Loucy (cell line): ENCODE data around the gene APOBEC3H.

Source experiments
- H2AFZ ChIP-seq: fragments of 200-600 bp; sonication (generic); 2 replicates; pipeline ENCODE4 v1.6.0; 2016; ENCODE audit warnings: antibody characterized with exemption, mild to moderate bottlenecking, low read length, moderate library complexity
- H3F3A ChIP-seq: fragments of 200-600 bp; 2 replicates; pipeline ENCODE4 v1.6.0; 2016; ENCODE audit warnings: antibody characterized with exemption, low read depth, mild to moderate bottlenecking
- H3K27me3 ChIP-seq: fragments of 200-600 bp; sonication (generic); 2 replicates; pipeline ENCODE4 v1.6.1; 2014; ENCODE audit warnings: low read length, mild to moderate bottlenecking; ENCODE audit not compliant: insufficient read depth, poor library complexity, severe bottlenecking
- H3K36me3 ChIP-seq: fragments of 200-600 bp; sonication (generic); 2 replicates; pipeline ENCODE4 v1.6.1; 2016; ENCODE audit warnings: low read length; ENCODE audit not compliant: insufficient read depth
- H3K4me1 ChIP-seq: fragments of 200-600 bp; sonication (generic); 2 replicates; pipeline ENCODE4 v1.5.1; 2014; ENCODE audit warnings: low read length, mild to moderate bottlenecking; ENCODE audit not compliant: insufficient read depth, poor library complexity, severe bottlenecking
- H3K4me2 ChIP-seq: fragments of 200-600 bp; sonication (generic); 2 replicates; pipeline ENCODE4 v1.6.0; 2014; ENCODE audit warnings: antibody characterized with exemption, low read length, low read depth, mild to moderate bottlenecking; ENCODE audit not compliant: poor library complexity, severe bottlenecking
- H3K4me3 ChIP-seq: fragments of 200-600 bp; sonication (generic); 2 replicates; pipeline ENCODE4 v1.5.1; 2014; ENCODE audit warnings: low read length, mild to moderate bottlenecking, mixed read lengths; ENCODE audit not compliant: poor library complexity, severe bottlenecking
- H3K79me2 ChIP-seq: fragments of 200-600 bp; sonication (generic); 2 replicates; pipeline ENCODE4 v1.6.1; 2014; ENCODE audit warnings: low read length; ENCODE audit not compliant: insufficient read depth
- H3K9ac ChIP-seq: fragments of 200-600 bp; sonication (generic); 2 replicates; pipeline ENCODE4 v1.6.0; 2014; ENCODE audit warnings: mild to moderate bottlenecking, low read depth, low read length, moderate library complexity; ENCODE audit not compliant: poor library complexity, severe bottlenecking
- H3K9me2 ChIP-seq: fragments of 200-600 bp; sonication (generic); replicated peaks from 2 replicates; pipeline ENCODE4 v1.6.1; 2016; ENCODE audit warnings: low read depth, low read length, mixed read lengths
- H3K9me3 ChIP-seq: fragments of 200-600 bp; sonication (generic); 2 replicates; pipeline ENCODE4 v1.6.1; 2014; ENCODE audit warnings: mild to moderate bottlenecking, antibody characterized with exemption, low read length, low read depth; ENCODE audit not compliant: insufficient read depth
- H4K20me1 ChIP-seq: fragments of 200-600 bp; sonication (generic); 2 replicates; pipeline ENCODE4 v1.6.0; 2014; ENCODE audit warnings: antibody characterized with exemption, low read length, mild to moderate bottlenecking; ENCODE audit not compliant: insufficient read depth, poor library complexity, severe bottlenecking
- CTCF ChIP-seq: fragments of 200-600 bp; sonication (generic); conservative IDR thresholded peaks from 2 replicates; pipeline ENCODE4 v1.5.1; 2014; ENCODE audit warnings: mild to moderate bottlenecking, antibody characterized with exemption, low read length
- EZH2phosphoT487 ChIP-seq: fragments of 200-600 bp; IDR thresholded peaks from 2 replicates; pipeline ENCODE4 v1.6.1; 2018; ENCODE audit warnings: antibody characterized with exemption, mild to moderate bottlenecking, moderate library complexity, borderline replicate concordance

APOBEC3H gene

DNA sequence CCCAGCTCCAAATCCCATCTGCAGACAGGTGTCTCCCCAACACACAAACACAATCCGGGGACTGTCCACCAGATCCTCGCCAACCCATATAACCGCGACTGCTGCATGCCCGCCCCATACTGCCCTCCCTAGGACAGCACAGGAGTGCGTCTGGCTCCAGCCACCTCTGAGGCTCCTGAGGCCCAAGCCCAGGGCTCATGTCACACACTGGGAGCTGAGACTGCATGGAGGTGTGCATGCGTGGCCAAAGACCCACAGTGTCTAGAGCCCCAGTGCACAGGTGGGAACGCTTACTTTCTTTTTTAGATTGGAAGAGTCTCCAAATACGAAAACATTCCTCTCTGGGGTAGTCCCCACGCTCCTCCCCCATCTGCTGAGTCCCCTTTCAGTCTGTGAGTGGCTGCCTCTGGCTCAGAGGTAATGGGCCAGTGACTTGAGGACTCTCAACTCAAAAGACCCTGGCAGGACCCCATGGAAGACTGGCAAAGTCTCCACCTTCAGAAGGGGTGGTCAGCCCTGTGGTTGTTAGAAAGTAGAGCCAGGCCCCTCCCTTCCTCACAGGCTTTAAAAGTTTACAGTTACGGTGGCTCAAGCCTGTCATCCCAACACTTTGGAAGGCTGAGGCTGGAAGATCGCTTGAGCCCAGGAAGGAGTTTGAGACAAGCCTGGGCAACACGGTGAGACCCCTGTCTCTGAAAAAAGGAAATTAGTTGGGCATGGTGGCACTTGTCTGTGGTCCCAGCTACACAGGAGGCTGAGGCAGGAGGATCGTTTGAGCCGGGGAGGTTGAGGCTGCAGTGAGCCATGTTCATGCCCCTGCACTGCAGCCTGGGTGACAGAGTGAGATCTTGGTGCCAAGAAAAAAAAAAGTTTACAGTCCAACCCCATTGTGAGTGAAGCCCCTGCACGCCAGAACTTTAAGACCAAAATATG, 53.1 kb downstream of the APOBEC3H start:
- H3K27me3 ChIP-seq = no peaks in the 10 kb centered on the region
- no peaks in the 10 kb centered on the region for H4K20me1 ChIP-seq
- H3K9ac ChIP-seq = no peak overlapping the region
- TF ChIP-seq CTCF (peak; percentile 22; the same call in 1 of the 2 replicates), EZH2phosphoT487 (no peak)
- no peaks in the 10 kb centered on the region for H3K9me3 ChIP-seq
- H3K4me2 ChIP-seq = no peak overlapping the region
- no peak overlapping the region for H3K4me3 ChIP-seq
- H3K9me2 ChIP-seq = no peaks in the 10 kb centered on the region
- no peaks in the 10 kb centered on the region for H3K36me3 ChIP-seq
- H3K4me1 ChIP-seq = peaks cover 13% of the 10 kb centered on the region
- no peaks in the 10 kb centered on the region for H3K79me2 ChIP-seq
- H2AFZ ChIP-seq = no peak overlapping the region
- H3F3A ChIP-seq = no peaks in the 10 kb centered on the region; the same call in 1 of the 2 replicates

GRCh38 chr22:39150848-39151215, 53.8 kb downstream of the APOBEC3H start:
- TF ChIP-seq CTCF (peak; percentile 16; the same call in 1 of the 2 replicates), EZH2phosphoT487 (no peak)
- H3K27me3 ChIP-seq = no peaks in the 10 kb centered on the region
- H3K36me3 ChIP-seq = no peaks in the 10 kb centered on the region
- H3K79me2 ChIP-seq = no peaks in the 10 kb centered on the region
- H3K4me1 ChIP-seq = peaks cover 9% of the 10 kb centered on the region
- no peak overlapping the region for H2AFZ ChIP-seq
- no peaks in the 10 kb centered on the region for H4K20me1 ChIP-seq
- H3K4me3 ChIP-seq = no peak overlapping the region
- no peaks in the 10 kb centered on the region for H3K9me2 ChIP-seq
- no peak overlapping the region for H3K9ac ChIP-seq
- H3F3A ChIP-seq = no peaks in the 10 kb centered on the region; the same call in 1 of the 2 replicates
- peak overlapping the region; percentile 61 for H3K4me2 ChIP-seq
- no peaks in the 10 kb centered on the region for H3K9me3 ChIP-seq

GRCh38 chr22:39151329-39151975, 54.4 kb downstream of the APOBEC3H start:
- H4K20me1 ChIP-seq = no peaks in the 10 kb centered on the region
- H3K27me3 ChIP-seq = no peaks in the 10 kb centered on the region
- no peaks in the 10 kb centered on the region for H3K79me2 ChIP-seq
- no peaks in the 10 kb centered on the region for H3K9me3 ChIP-seq
- TF ChIP-seq EZH2phosphoT487 = no peak
- TF ChIP-seq CTCF = no peak
- H3F3A ChIP-seq = no peaks in the 10 kb centered on the region; the same call in 1 of the 2 replicates
- H3K9me2 ChIP-seq = no peaks in the 10 kb centered on the region
- no peaks in the 10 kb centered on the region for H3K36me3 ChIP-seq
- H3K9ac ChIP-seq = peak overlapping the region; percentile 54
- no peak overlapping the region for H2AFZ ChIP-seq
- peaks cover 5% of the 10 kb centered on the region for H3K4me1 ChIP-seq
- H3K4me2 ChIP-seq = peak overlapping the region; percentile 61
- peak overlapping the region; percentile 79 for H3K4me3 ChIP-seq
